Ureter (tissue), 1 donor: ENCODE data around the gene GOLGA6L4. TPM values are rescaled to one million over a fixed set of nuclear protein-coding genes. Genes with fewer than 3 reads are reported as not detected.
"Not testable (repeated sequence)": the region's sequence is repeated elsewhere in the genome, so short reads cannot be mapped to it uniquely, and the experiment has no call there.

Experiments used
- DNase-seq: peaks from one replicate; pipeline ENCODE4 v3.0.0-alpha.2; 2020; ENCODE audit warnings: low spot score
- total RNA-seq: library from RNA; stranded (reverse); gene quantifications from one replicate; pipeline ENCODE4 v1.2.4, GENCODE V29; 2023
- donor health status: DM: yes; HTN: yes; CAD: no.

GOLGA6L4 gene, protein sequence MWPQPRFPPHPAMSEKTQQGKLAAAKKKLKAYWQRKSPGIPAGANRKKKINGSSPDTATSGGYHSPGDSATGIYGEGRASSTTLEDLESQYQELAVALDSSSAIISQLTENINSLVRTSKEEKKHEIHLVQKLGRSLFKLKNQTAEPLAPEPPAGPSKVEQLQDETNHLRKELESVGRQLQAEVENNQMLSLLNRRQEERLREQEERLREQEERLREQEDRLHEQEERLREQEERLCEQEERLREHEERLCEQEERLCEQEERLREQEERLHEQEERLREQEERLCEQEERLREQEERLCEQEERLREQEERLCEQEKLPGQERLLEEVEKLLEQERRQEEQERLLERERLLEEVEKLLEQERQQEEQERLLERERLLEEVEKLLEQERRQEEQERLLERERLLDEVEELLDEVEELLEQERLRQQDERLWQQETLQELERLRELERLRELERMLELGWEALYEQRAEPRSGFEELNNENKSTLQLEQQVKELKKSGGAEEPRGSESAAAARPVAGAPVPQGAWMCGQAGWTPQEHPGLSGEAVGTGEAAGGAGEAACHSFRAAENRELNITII
- total RNA-seq: 9.1 TPM

DNA sequence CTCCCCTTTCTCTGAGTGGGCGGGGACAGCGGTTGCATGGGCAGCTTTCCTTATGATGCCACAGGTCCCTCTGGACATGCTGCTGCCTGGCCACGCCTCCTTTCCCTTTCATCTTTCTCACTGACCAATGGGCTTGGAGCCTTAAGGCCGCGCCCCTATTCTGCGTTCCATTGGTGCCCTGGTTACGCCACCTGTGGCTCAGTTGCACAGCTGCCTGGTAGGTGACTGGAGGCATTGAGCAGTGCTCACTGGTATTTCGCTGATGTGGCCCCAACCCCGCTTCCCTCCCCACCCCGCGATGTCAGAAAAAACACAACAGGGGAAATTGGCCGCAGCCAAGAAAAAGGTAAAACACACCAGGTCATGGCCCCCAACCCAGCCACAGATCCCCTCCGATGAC lies at the start of gene GOLGA6L4:
TSS of gene GOLGA6L4 (plus strand) at position 201 of the 400 bp plus-strand sequence. CDS start at position 263, 62 bp downstream.
- DNase-seq: not testable (repeated sequence)

GRCh38 chr15:84192982-84193381 lies 42.6 kb upstream of the GOLGA6L4 start:
- not testable (repeated sequence) for DNase-seq

GRCh38 chr15:84195603-84196002 lies 40.0 kb upstream of the GOLGA6L4 start:
- DNase-seq: not testable (repeated sequence)

GRCh38 chr15:84196530-84197188 lies 38.9 kb upstream of the GOLGA6L4 start:
- not testable (repeated sequence) for DNase-seq

DNA sequence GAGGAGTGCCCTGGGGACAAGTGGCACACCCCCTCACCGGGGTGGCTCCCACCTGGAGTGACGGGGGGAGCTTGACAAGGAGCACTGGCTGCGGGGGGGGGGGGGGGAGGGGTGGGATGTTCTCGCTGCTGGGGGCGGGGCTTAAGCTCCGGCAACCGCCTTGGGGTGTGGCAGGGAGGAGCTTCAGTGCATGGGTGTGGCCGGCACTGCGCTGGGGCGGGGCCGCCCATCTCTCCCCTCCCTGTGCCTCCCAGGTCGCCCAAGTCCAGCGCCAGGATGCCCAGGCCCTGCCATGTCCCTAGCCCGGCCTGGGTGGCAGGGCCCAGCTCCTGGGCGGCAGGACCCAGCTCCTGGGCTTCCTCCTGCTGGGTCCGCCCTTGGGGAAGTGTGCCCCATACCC lies 35.7 kb upstream of the GOLGA6L4 start:
- peak; percentile 24 for DNase-seq

DNA sequence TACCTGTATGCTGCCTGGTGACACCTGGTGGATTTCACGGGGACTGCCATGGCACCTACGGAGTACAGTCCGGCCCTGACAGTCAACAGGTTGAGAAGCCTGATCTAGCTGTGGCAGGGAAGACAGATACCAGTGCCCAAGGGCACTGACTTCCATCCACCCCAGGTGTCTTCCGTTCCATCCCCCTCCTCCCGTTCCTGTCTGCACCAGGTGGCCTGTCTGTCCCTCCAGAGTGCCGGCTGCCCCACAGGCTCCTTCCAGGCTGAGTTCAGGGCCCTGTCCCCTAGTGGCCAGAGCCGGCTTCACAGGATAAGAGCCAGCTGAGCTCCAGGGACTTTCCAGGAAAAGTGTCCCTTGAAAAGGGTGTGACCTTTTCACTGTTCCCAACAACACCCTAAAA lies 10.9 kb downstream of the GOLGA6L4 start:
- DNase-seq: not testable (repeated sequence)
